HG03280 (cell line): ENCODE results near the gene NCCRP1.
"Not testable (repeated sequence)": the region's sequence is repeated elsewhere in the genome, so short reads cannot be mapped to it uniquely, and the experiment has no call there.

Experiments
- ATAC-seq: cut with Tn5 transposase; IDR thresholded peaks from one replicate; pipeline ENCODE4 v1.9.1; 2021; ENCODE audit warnings: mild to moderate bottlenecking, moderate library complexity; ENCODE audit not compliant: unreplicated experiment

Gene NCCRP1

GRCh38 chr19:39205449-39205764 lies 8.6 kb downstream of the NCCRP1 start:
- no peak for ATAC-seq

- no peak for ATAC-seq
These were observed 9.4 kb downstream of the NCCRP1 start for GRCh38 chr19:39206122-39206521.

GRCh38 chr19:39207293-39207836 lies 10.6 kb downstream of the NCCRP1 start:
- no peak for ATAC-seq

- no peak for ATAC-seq
These were observed 11.5 kb downstream of the NCCRP1 start for GRCh38 chr19:39208175-39208795.

- no peak for ATAC-seq
These were observed 12.4 kb downstream of the NCCRP1 start for GRCh38 chr19:39209196-39209595.

GRCh38 chr19:39211731-39212374 lies 15.1 kb downstream of the NCCRP1 start:
- ATAC-seq: no peak

- ATAC-seq: no peak
These were observed 15.6 kb downstream of the NCCRP1 start for GRCh38 chr19:39212375-39212742.

GRCh38 chr19:39215323-39215722 lies 18.6 kb downstream of the NCCRP1 start:
- ATAC-seq: not testable (repeated sequence)

GRCh38 chr19:39217094-39217493 lies 20.3 kb downstream of the NCCRP1 start:
- ATAC-seq: no peak

- no peak for ATAC-seq
These were observed 21.7 kb downstream of the NCCRP1 start for GRCh38 chr19:39218230-39219007.

- not testable (repeated sequence) for ATAC-seq
These were observed 22.3 kb downstream of the NCCRP1 start for GRCh38 chr19:39219108-39219507.

GRCh38 chr19:39223703-39224279 lies 27.0 kb downstream of the NCCRP1 start:
- no peak for ATAC-seq

- ATAC-seq: no peak
These were observed 28.1 kb downstream of the NCCRP1 start for GRCh38 chr19:39224910-39225309.

- no peak for ATAC-seq
These were observed 33.5 kb downstream of the NCCRP1 start for GRCh38 chr19:39230096-39230764.

- ATAC-seq: no peak
These were observed 35.9 kb downstream of the NCCRP1 start for GRCh38 chr19:39232708-39233107.

GRCh38 chr19:39236527-39236926 lies 39.8 kb downstream of the NCCRP1 start:
- no peak for ATAC-seq

GRCh38 chr19:39237200-39238184 lies 40.7 kb downstream of the NCCRP1 start:
- ATAC-seq: no peak

GRCh38 chr19:39238209-39238608 lies 41.4 kb downstream of the NCCRP1 start:
- ATAC-seq: no peak

GRCh38 chr19:39238944-39239343 lies 42.2 kb downstream of the NCCRP1 start:
- ATAC-seq: no peak

GRCh38 chr19:39240421-39240820 lies 43.7 kb downstream of the NCCRP1 start:
- ATAC-seq: no peak
